Superior temporal gyrus (tissue), 1 donor: ENCODE measurements around the gene OR10T2.
"Not testable (repeated sequence)": the region's sequence is repeated elsewhere in the genome, so short reads cannot be mapped to it uniquely, and the experiment has no call there.

ENCODE experiments used
- DNase-seq: peaks from one replicate; pipeline ENCODE4 v3.0.0-alpha.2; 2016; ENCODE audit errors: extremely low spot score

The OR10T2 gene

DNA sequence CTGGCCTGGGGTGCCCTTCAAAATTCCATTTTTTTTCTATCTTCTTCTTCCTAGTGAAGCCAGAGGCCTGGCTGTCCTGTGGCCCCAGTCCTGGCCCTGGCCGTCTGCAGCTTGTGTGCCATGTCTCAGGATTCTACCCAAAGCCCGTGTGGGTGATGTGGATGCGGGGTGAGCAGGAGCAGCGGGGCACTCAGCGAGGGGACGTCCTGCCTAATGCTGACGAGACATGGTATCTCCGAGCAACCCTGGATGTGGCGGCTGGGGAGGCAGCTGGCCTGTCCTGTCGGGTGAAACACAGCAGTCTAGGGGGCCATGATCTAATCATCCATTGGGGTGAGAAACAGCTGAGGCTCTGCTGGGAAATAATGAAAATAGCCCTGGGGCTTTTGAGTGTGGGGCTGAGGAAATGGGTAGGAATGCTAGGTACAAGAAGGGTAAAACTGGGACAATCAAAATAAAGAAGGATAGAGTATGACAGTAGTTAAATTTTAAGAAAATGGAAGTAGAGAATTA is 43.4 kb downstream of the OR10T2 start:
- DNase-seq = no peak

DNA sequence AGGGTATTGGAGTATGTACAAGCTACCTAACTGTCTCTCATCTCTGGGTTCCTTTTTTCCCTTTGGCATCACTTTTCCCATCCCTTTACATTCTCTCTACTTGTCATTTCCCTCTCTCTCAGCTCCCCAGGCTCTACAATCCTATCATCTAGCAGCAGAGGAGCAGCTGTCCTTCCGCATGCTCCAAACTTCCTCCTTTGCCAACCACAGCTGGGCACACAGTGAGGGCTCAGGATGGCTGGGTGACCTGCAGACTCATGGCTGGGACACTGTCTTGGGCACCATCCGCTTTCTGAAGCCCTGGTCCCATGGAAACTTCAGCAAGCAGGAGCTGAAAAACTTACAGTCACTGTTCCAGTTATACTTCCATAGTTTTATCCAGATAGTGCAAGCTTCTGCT is 45.0 kb downstream of the OR10T2 start:
- DNase-seq = no peak

DNA sequence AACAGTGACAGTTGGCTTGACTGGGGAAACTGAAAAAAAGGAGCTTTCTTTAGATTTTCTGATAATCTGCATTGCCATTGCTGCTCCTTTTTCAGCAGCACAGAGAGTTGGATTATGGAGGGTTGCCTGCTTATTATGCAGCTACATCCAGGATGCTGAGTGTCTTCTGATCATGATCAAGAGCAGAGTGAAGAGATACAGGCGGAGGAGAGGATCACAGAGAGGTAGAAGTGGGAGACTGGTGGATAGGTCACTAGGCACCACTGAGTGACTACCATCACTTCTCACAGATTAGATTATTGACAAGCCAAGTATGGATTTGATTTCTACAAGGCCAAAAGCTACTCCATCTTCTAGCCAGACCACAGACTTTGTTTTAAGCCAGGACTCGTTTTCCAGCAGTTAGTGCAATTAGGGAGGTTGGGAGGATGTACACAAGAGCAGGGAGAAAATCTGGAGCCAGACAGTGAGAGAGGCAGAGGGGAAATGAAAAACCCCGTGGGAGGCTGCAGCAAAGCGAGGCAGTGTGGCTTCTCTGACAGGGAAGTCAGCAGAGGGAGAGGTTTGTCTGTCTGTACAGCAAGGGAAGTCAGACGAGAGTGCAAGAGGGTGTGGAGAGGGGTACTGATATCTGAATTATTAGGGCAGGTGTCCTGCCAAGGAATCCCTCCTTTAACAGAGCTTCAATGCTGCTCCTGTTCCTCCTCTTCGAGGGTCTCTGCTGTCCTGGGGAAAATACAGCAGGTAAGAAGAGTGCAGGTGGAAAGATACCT is 45.8 kb downstream of the OR10T2 start, which contains the start of gene CD1E:
TSS of gene CD1E (plus strand) at position 592 of the 773 bp plus-strand sequence. CDS start at position 687, 95 bp downstream.
- no peak for DNase-seq

DNA sequence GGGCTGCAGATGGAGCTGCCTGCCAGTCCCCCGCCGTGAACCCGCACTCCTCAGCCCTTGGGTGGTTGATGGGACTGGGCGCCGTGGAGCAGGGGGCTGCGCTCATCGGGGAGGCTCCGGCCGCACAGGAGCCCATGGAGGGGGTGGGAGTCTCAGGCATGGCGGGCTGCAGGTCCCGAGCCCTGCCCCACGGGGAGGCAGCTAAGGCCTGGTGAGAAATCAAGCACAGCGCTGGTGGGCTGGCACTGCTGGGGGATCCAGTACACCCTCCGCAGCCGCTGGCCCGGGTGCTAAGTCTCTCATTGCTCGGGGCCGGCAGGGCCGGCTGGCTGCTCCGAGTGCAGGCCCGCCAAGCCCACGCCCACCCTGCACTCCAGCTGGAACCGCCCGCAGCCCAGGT is 50.3 kb downstream of the OR10T2 start:
- not testable (repeated sequence) for DNase-seq
